SJSA1 (cell line): ENCODE results near the gene TFAM. TPM values are rescaled to one million over a fixed set of nuclear protein-coding genes. Genes with fewer than 3 reads are reported as not detected.

Experiments used
- DNase-seq, 2 experiments: peaks; one replicate each; pipeline ENCODE4 v3.0.0-alpha.2; 2015 to 2020; ENCODE audit warnings: low spot score in 2 of 2, low read depth in 1 of 2
- H3K27ac ChIP-seq: fragments of 250-450 bp; sonication (Bioruptor Pico); 2 replicates; pipeline ENCODE4 v1.5.1; 2020; ENCODE audit warnings: mild to moderate bottlenecking, moderate library complexity
- H3K27me3 ChIP-seq: fragments of 250-450 bp; sonication (Bioruptor Pico); replicated peaks from 2 replicates; pipeline ENCODE4 v1.5.1; 2020; ENCODE audit warnings: mild to moderate bottlenecking, moderate library complexity
- H3K36me3 ChIP-seq: fragments of 250-450 bp; sonication (Bioruptor Pico); 2 replicates; pipeline ENCODE4 v1.5.1; 2020; ENCODE audit warnings: mild to moderate bottlenecking
- H3K4me1 ChIP-seq: fragments of 250-450 bp; sonication (Bioruptor Pico); replicated peaks from 2 replicates; pipeline ENCODE4 v1.6.1; 2021; ENCODE audit warnings: mild to moderate bottlenecking
- H3K4me3 ChIP-seq: fragments of 250-450 bp; sonication (Bioruptor Pico); 2 replicates; pipeline ENCODE4 v1.5.1; 2020; ENCODE audit warnings: mild to moderate bottlenecking
- H3K9me3 ChIP-seq: fragments of 250-450 bp; sonication (Bioruptor Pico); replicated peaks from 2 replicates; pipeline ENCODE4 v1.5.1; 2020; ENCODE audit warnings: mild to moderate bottlenecking
- total RNA-seq: library from RNA; depleted of rRNA; stranded (reverse); fragments of >200 nt; shearing (Covaris generic); gene quantifications from 2 replicates; pipeline ENCODE4 v1.2.3, GENCODE V29; 2014

The TFAM gene
- total RNA-seq, 1 experiment from 2014 or later, result 30.4 TPM

GRCh38 chr10:58431903-58432302 lies 46.7 kb downstream of the TFAM start:
- no peaks in the 10 kb centered on the region for H3K36me3 ChIP-seq
- H3K4me3 ChIP-seq, result no peak overlapping the region
- H3K27me3 ChIP-seq, result no peaks in the 10 kb centered on the region
- peak in 1 of 2 experiments; percentile 25 for DNase-seq
- H3K27ac ChIP-seq, result no peak overlapping the region
- peaks cover 34% of the 10 kb centered on the region for H3K4me1 ChIP-seq
- H3K9me3 ChIP-seq, result no peaks in the 10 kb centered on the region

- Histone ChIP-seq H3K27ac (no peak overlapping the region), H3K27me3 (no peaks in the 10 kb centered on the region), H3K4me3 (no peak overlapping the region), H3K4me1 (peaks cover 46% of the 10 kb centered on the region), H3K9me3 (no peaks in the 10 kb centered on the region), H3K36me3 (no peaks in the 10 kb centered on the region)
- no peak for DNase-seq
Measured at GRCh38 chr10:58433066-58433465, 47.9 kb downstream of the TFAM start.

GRCh38 chr10:58433571-58433970 lies 48.4 kb downstream of the TFAM start:
- H3K36me3 ChIP-seq, result no peaks in the 10 kb centered on the region
- no peak for DNase-seq

GRCh38 chr10:58435297-58435985 lies 50.2 kb downstream of the TFAM start:
- no peak overlapping the region for H3K4me3 ChIP-seq

More at GRCh38 chr10:58433571-58433970, 48.4 kb downstream of the TFAM start:
- H3K4me1 ChIP-seq, result peaks cover 51% of the 10 kb centered on the region
- H3K27ac ChIP-seq, result no peak overlapping the region
- H3K27me3 ChIP-seq, result no peaks in the 10 kb centered on the region
- no peak overlapping the region for H3K4me3 ChIP-seq
- no peaks in the 10 kb centered on the region for H3K9me3 ChIP-seq

GRCh38 chr10:58436071-58436470 lies 50.9 kb downstream of the TFAM start:
- no peaks in the 10 kb centered on the region for H3K9me3 ChIP-seq
- DNase-seq, result peak; percentile 56 to 70
- H3K27ac ChIP-seq, result peak overlapping the region; percentile 85
- H3K4me3 ChIP-seq, result no peak overlapping the region
- no peaks in the 10 kb centered on the region for H3K27me3 ChIP-seq
- H3K4me1 ChIP-seq, result peaks cover 57% of the 10 kb centered on the region
- H3K36me3 ChIP-seq, result no peaks in the 10 kb centered on the region

More at GRCh38 chr10:58435297-58435985, 50.2 kb downstream of the TFAM start:
- Histone ChIP-seq H3K27ac (peak overlapping the region; percentile 85), H3K27me3 (no peaks in the 10 kb centered on the region), H3K4me1 (peaks cover 57% of the 10 kb centered on the region), H3K36me3 (no peaks in the 10 kb centered on the region), H3K9me3 (no peaks in the 10 kb centered on the region)
- DNase-seq, result peak; percentile 98

- H3K27me3 ChIP-seq, result no peaks in the 10 kb centered on the region
- H3K4me1 ChIP-seq, result peaks cover 44% of the 10 kb centered on the region
- no peaks in the 10 kb centered on the region for H3K9me3 ChIP-seq
- H3K36me3 ChIP-seq, result no peaks in the 10 kb centered on the region
- peak overlapping the region; percentile 16 for H3K27ac ChIP-seq
- DNase-seq, result peak in 1 of 2 experiments; percentile 73
- H3K4me3 ChIP-seq, result no peak overlapping the region
Measured at GRCh38 chr10:58438340-58438871, 53.2 kb downstream of the TFAM start.

- Histone ChIP-seq H3K27ac (peak overlapping the region; percentile 16), H3K4me3 (no peak overlapping the region)
- no peak for DNase-seq
Measured at GRCh38 chr10:58438986-58439385, 53.8 kb downstream of the TFAM start.

GRCh38 chr10:58439632-58440364 lies 54.6 kb downstream of the TFAM start:
- DNase-seq, result no peak
- H3K27ac ChIP-seq, result no peak overlapping the region

More at GRCh38 chr10:58438986-58439385, 53.8 kb downstream of the TFAM start:
- no peaks in the 10 kb centered on the region for H3K36me3 ChIP-seq
- H3K27me3 ChIP-seq, result no peaks in the 10 kb centered on the region
- no peaks in the 10 kb centered on the region for H3K9me3 ChIP-seq
- H3K4me1 ChIP-seq, result peaks cover 44% of the 10 kb centered on the region

GRCh38 chr10:58440484-58440883 lies 55.3 kb downstream of the TFAM start:
- no peaks in the 10 kb centered on the region for H3K9me3 ChIP-seq
- no peaks in the 10 kb centered on the region for H3K27me3 ChIP-seq
- no peak overlapping the region for H3K27ac ChIP-seq
- no peak overlapping the region for H3K4me3 ChIP-seq
- no peak for DNase-seq
- no peaks in the 10 kb centered on the region for H3K36me3 ChIP-seq
- peaks cover 37% of the 10 kb centered on the region for H3K4me1 ChIP-seq

More at GRCh38 chr10:58439632-58440364, 54.6 kb downstream of the TFAM start:
- peaks cover 38% of the 10 kb centered on the region for H3K4me1 ChIP-seq
- no peaks in the 10 kb centered on the region for H3K9me3 ChIP-seq
- no peaks in the 10 kb centered on the region for H3K27me3 ChIP-seq
- no peaks in the 10 kb centered on the region for H3K36me3 ChIP-seq
- no peak overlapping the region for H3K4me3 ChIP-seq

GRCh38 chr10:58444321-58444720 lies 59.1 kb downstream of the TFAM start:
- DNase-seq, result no peak
- Histone ChIP-seq H3K4me3 (no peak overlapping the region), H3K4me1 (no peaks in the 10 kb centered on the region), H3K27ac (no peak overlapping the region), H3K27me3 (no peaks in the 10 kb centered on the region), H3K36me3 (no peaks in the 10 kb centered on the region), H3K9me3 (no peaks in the 10 kb centered on the region)

- no peaks in the 10 kb centered on the region for H3K4me1 ChIP-seq
- H3K9me3 ChIP-seq, result no peaks in the 10 kb centered on the region
- DNase-seq, result no peak
- no peak overlapping the region for H3K4me3 ChIP-seq
- no peaks in the 10 kb centered on the region for H3K27me3 ChIP-seq
- no peaks in the 10 kb centered on the region for H3K36me3 ChIP-seq
- no peak overlapping the region for H3K27ac ChIP-seq
Measured at GRCh38 chr10:58444876-58445275, 59.7 kb downstream of the TFAM start.

- no peak for DNase-seq
- H3K36me3 ChIP-seq, result no peaks in the 10 kb centered on the region
- H3K9me3 ChIP-seq, result no peaks in the 10 kb centered on the region
- no peak overlapping the region for H3K4me3 ChIP-seq
- H3K27me3 ChIP-seq, result no peaks in the 10 kb centered on the region
- no peaks in the 10 kb centered on the region; the same call in 1 of the 2 replicates for H3K4me1 ChIP-seq
- no peak overlapping the region for H3K27ac ChIP-seq
Measured at GRCh38 chr10:58448121-58448935, 63.1 kb downstream of the TFAM start.
